HCEC 1CT (cell line): ENCODE data around the gene HS2ST1.
"Not testable (repeated sequence)": the region's sequence is repeated elsewhere in the genome, so short reads cannot be mapped to it uniquely, and the experiment has no call there.

Experiments
- DNase-seq: peaks from one replicate; pipeline ENCODE4 v3.0.0-alpha.2; 2017

The HS2ST1 gene

GRCh38 chr1:86975993-86976550, 61.6 kb downstream of the HS2ST1 start:
- no peak for DNase-seq

DNA sequence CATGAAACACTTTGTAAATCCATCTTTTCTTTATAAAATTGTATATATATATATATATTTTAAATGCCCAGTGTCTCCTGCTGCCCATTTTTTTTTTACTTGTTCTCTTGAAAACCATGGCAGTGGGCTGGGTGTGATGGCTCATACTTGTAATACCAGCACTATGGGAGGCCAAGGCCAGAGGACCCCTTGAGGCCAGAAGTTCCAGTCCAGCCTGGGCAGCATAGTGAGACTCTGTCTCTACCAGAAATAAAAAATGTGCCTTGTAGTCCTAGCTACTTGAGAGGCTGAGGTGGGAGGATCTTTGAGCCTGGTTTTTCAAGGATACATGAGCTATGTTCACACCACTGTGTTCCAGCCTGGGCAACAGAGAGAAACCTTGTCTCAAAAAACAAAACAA, 62.2 kb downstream of the HS2ST1 start:
- no peak for DNase-seq

GRCh38 chr1:86981482-86982213, 67.2 kb downstream of the HS2ST1 start:
- no peak for DNase-seq

DNA sequence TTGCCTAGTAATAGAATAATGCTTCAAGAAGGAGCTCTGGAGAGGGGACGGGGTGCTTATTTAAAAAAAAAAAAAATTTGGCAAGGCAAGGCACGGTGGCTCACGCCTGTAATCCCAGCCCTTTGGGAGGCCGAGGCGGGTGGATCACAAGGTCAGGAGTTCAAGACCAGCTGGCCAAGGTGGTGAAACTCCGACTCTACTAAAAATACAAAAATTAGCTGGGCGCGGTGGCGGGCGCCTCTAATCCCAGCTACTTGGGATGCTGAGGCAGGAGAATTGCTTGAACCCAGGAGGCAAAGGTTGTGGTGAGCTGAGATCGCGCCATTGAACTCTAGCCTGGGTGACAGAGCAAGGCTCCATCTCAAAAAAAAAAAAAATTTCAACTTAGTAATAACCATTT, 69.2 kb downstream of the HS2ST1 start:
- DNase-seq = not testable (repeated sequence)

GRCh38 chr1:86987446-86987845, 73.0 kb downstream of the HS2ST1 start:
- no peak for DNase-seq

GRCh38 chr1:86988835-86989234, 74.4 kb downstream of the HS2ST1 start:
- no peak for DNase-seq

- DNase-seq = not testable (repeated sequence)
Observed at GRCh38 chr1:86989690-86990089, 75.3 kb downstream of the HS2ST1 start.

- no peak for DNase-seq
Observed at GRCh38 chr1:86990826-86991225, 76.4 kb downstream of the HS2ST1 start.

GRCh38 chr1:86991549-86992186, 77.2 kb downstream of the HS2ST1 start:
- DNase-seq = no peak

GRCh38 chr1:86992861-86993260, 78.4 kb downstream of the HS2ST1 start:
- DNase-seq = no peak

GRCh38 chr1:86993269-86993985, 79.0 kb downstream of the HS2ST1 start:
- peak; percentile 10 for DNase-seq

GRCh38 chr1:86994061-86994460, 79.6 kb downstream of the HS2ST1 start:
- no peak for DNase-seq

DNA sequence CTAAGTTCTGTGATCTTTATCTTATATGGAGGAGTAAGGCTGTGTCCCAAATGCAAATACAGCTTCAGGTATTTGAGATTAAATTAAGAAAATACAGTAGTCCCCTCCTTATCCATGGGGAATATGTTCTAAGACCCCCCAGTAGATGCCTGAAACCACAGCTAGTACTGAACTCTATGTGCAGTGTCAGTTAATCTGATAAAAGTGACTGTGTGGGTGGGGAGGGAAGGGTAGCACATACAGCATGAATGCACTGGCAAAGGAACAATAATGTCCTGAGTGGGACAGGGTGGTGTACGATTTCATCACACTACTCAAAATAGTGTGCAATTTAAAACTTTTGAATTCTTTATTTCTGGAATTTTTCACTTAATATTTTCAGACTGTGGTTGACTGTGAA, 83.1 kb downstream of the HS2ST1 start:
- no peak for DNase-seq

DNA sequence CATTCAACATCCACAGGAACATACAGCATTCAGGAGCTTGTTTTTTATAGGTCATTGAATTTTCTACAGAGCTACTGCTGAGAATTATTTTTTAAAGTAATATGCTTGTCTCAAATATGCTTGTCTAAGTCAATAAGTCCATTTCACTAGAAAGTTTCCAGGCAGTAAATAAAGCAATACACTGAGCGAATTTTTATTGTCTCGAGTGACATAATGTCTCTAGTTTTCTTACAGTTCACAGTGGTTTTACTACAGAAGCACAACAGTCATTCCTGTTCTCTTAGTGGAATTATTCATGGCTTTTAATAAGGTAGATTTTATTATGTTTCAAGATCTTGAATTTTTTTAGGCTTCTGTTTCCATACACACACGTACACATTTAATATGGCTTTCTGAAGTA, 83.8 kb downstream of the HS2ST1 start:
- no peak for DNase-seq

GRCh38 chr1:86998727-86999126, 84.3 kb downstream of the HS2ST1 start:
- no peak for DNase-seq

DNA sequence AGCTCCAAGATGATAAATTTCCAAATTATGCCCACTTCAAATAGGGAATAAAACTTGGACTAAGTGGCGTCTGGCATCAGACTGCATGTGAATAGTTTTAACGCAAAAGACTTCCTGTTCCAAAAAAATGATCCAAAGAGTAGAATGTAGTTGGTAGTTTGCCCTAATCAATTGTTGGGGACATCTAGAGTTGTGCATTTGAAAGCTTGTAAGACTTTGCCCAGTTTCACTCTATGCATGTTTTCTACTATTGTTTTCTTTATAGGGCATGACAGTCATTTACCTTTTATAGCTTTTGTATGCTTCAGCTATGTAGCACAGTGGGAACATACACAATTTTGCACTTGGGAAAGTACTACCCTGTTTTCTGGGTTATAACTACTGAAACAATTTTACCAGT, 86.0 kb downstream of the HS2ST1 start:
- DNase-seq = no peak

- no peak for DNase-seq
Observed at GRCh38 chr1:87004857-87005256, 90.4 kb downstream of the HS2ST1 start.

- no peak for DNase-seq
Observed at GRCh38 chr1:87007323-87007722, 92.9 kb downstream of the HS2ST1 start.

GRCh38 chr1:87013385-87013784, 99.0 kb downstream of the HS2ST1 start:
- DNase-seq = not testable (repeated sequence)

GRCh38 chr1:87017998-87018672, 103.7 kb downstream of the HS2ST1 start:
- DNase-seq = no peak

- DNase-seq = no peak
Observed at GRCh38 chr1:87023326-87023725, 108.9 kb downstream of the HS2ST1 start.

GRCh38 chr1:87024936-87025540, 110.6 kb downstream of the HS2ST1 start:
- DNase-seq = peak; percentile 43

DNA sequence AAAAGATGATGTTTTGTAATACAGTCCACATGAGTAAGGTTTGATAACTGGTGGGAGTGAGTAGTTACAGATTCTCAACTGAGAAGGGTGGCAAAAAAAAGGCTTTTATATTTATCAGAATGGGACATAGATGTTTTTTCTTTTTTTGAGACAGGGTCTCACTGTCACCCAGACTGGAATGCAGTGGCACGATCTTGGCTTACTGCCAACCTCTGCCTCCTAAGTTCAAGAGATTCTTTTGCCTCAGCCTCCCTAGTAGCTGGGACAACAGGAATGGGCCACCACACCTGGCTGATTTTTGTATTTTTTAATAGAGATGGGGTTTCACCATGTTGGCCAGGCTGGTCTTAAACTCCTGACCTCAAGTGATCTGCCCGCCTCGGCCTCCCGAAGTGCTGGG, 113.1 kb downstream of the HS2ST1 start:
- DNase-seq = not testable (repeated sequence)
